LNCAP (cell line): ENCODE results near the gene KIF1A.

ENCODE experiments used
- TF ChIP-seq, protein P1 (sequence below): fragments of 450-650 bp; IDR thresholded peaks from 2 replicates; pipeline ENCODE4 v1.5.1; 2017; ENCODE audit warnings: mild to moderate bottlenecking

Gene KIF1A

DNA sequence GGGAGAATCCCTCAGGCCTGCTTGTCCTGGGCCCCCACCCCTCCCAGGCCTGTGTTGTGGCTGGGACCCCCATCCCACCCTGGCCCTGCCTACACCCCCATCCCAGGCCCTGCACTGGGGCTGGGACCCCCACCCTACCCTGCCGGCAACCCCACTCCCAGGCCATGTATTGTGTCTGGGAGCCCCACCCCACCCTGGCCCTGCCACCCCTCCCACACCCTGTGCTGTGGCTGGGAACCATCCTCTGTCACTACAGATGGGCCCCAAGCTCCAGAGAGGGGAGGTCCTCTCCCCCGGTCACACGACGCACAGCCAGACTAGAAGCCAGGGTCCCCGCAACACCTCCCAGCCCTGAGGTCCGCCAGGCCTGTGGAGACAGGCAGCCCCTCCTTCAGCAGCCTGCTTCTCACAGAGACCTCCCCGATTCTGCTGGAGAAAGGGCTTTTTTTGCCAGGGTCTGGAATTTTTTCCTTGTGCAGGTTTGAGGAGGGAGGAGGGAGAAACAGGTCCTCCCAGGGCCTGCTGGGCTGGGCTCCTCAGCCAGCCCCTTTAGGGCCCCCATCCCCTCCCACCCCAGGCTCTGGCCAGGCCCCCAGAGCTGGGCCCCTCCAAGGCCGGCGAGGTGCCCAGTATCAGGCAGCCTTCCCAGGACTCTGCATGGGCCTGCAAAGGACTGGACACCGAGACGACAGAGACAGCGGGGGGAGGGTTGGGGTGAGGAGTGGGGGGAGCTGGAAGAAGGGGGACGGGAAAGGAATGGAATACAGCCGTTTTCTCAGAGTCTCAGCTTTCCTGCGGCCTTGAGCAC lies 28.0 kb downstream of the KIF1A start:
- TF ChIP-seq, protein P1, sequence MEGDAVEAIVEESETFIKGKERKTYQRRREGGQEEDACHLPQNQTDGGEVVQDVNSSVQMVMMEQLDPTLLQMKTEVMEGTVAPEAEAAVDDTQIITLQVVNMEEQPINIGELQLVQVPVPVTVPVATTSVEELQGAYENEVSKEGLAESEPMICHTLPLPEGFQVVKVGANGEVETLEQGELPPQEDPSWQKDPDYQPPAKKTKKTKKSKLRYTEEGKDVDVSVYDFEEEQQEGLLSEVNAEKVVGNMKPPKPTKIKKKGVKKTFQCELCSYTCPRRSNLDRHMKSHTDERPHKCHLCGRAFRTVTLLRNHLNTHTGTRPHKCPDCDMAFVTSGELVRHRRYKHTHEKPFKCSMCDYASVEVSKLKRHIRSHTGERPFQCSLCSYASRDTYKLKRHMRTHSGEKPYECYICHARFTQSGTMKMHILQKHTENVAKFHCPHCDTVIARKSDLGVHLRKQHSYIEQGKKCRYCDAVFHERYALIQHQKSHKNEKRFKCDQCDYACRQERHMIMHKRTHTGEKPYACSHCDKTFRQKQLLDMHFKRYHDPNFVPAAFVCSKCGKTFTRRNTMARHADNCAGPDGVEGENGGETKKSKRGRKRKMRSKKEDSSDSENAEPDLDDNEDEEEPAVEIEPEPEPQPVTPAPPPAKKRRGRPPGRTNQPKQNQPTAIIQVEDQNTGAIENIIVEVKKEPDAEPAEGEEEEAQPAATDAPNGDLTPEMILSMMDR, result no peak

DNA sequence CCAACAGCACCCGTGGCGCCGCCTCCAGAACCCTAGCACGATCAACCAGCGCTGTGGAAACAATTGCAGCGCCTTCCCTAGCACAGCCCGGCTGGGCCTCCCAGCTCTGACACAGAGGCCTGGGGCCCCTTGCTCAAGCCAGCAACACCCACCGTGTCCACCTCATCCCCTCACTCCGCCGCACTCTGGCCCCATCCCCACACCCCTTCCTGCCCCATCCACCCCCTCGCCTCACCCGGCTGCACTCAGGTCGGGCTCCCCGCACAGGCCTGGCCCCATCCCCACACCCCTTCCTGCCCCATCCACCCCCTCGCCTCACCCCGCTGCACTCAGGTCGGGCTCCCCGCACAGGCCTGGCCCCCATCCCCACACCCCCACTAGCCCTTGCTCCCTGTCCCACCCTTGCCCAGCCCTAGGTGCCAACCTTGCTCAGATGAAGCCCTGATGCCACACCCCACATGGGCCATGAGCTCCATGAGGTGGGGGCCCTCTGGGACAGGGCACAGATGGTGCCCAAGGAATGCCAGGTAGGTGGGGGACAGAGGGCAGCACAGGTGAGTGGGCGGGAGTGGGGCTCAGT lies 28.7 kb downstream of the KIF1A start:
- TF ChIP-seq, protein P1, result no peak

DNA sequence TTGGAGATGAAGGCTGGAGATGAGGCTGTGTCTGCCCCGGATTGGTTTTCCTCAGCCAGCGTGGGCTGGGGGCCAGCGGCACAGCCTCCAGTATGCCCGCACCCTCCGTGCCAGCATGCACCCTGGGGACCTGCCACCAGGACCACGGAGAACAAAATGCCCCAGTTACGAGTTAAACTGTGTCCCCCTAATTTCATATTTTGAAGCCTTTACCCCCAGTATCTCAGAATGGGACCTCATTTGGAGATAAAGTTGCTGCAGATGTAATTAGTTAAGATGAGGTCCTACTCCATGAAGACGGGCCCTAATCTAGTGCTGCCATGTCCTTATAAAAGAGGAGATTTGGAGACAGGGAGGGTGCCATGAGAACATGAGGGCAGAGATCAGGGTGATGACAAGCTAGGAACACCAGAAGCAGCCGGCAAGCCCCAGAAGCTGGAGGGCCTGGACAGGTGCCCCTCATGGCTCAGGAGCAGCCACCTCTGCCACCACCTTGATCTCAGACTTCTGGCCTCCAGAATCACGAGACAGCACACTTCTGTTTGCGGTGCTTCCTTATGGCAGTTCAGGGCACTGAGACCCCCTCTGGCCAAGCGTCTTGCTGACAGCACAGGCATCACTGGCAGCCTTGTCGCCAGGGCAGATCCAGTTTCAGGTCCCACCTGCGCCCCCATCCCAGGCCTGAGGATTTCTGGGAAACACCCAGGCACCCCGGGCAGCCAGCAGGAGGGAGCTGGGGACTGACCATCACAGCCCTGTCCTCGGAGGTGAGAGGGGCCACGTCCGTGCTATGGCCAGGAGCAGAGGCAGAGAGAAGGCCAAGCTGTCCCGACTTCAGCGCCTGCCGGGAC lies 29.4 kb downstream of the KIF1A start:
- TF ChIP-seq, protein P1, result no peak

DNA sequence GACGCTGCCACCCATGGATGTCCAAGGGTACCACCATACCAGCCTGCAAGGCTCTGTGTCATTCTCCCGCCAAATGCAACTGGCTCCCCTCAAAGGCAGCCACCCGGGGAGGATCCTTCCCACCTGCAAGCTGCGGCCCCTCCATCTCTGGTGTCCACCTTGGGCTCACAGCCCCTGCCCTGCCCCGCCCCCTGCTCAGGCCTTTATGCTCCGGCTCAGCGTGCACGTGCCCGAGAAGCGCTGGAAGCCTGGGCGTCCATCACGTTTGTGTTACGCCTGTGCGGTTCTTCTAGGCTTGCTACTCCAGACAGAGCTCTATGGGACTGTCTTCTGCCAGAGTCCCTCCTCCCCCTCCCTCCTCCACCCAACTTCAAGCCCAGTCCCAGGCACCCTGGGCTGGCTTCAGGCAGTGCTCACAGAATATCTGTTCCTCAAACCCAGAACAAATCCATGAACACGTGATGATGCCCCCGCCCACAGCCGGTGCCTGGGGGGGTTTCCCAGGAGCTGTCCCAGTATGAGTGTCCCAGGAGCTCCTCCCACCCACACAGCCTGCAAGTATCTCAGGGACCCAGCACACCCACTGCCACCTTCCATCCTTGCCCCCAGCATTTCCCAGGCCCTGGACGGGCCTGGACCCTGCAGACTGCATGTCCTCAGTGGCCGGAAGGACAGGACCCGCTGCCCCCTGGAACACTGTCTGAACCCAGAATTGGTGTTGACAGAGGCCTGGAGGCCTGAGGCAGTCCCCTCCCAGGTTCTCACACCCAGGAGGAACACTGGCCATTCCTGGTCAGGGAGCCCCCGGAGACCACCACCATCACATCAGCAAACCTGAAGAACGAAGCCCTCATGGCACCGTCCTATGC lies 30.3 kb downstream of the KIF1A start:
- TF ChIP-seq, protein P1, result no peak

DNA sequence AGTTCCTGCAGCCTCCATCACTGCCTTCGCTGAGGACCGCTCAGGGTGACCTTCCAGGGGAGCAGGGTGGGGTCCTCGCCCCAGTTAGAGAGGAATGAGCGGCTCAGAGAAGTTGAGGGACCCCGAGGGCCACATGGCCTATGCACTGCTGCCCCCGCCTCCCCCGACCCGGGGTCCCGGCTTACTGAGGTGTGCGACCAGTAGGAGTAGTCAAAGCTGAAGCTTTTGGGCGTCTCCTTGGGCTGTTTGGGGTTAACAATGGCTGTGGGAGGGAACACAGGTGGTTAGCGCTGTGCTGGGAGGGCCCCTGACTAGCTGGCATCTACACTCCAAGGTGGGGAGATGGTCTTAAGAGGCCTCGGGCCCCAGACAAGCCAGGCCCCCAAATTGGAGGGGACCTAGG lies 31.0 kb downstream of the KIF1A start:
- TF ChIP-seq, protein P1, result no peak

DNA sequence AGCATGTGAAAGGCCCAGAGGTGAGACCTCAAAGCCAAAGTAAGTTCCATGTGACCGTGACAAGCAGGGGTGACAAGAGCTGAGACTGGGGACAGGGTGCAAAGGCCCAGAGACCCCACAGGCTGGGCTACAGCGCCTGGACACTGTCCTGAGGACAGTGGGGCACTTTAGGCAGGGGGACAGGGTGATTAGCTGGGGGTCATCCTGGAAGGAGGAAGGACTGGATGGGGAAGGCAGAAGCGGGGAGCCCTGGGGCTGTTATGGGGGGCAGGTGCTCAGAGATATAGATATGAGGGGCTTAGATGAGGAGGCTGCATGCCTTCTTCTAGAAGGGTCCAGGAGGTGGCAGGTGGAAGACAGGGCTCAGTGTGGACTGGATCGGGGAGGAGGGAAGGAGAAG lies 31.5 kb downstream of the KIF1A start:
- TF ChIP-seq, protein P1, result no peak
